GM06990 (cell line): ENCODE measurements around the gene VGF.
"Not testable (repeated sequence)": the region's sequence is repeated elsewhere in the genome, so short reads cannot be mapped to it uniquely, and the experiment has no call there.

ENCODE experiments used
- DNase-seq: peaks from one replicate; pipeline ENCODE4 v3.0.0-alpha.2; 2011; ENCODE audit not compliant: insufficient read length; ENCODE audit errors: extremely low read depth
- H3K27me3 ChIP-seq: replicated peaks from 2 replicates; pipeline ENCODE4 v1.6.0; 2011; ENCODE audit warnings: low read length; ENCODE audit not compliant: control insufficient read depth, insufficient read depth
- H3K36me3 ChIP-seq: 2 replicates; pipeline ENCODE4 v1.5.1; 2011; ENCODE audit warnings: low read length; ENCODE audit not compliant: control insufficient read depth, insufficient read depth
- H3K4me3 ChIP-seq: replicated peaks from 2 replicates; pipeline ENCODE4 v1.5.1; 2011; ENCODE audit warnings: low read depth, mild to moderate bottlenecking, control low read depth, low read length
- TF ChIP-seq, protein P1 (sequence below): IDR thresholded peaks from 2 replicates; pipeline ENCODE4 v1.5.1; 2011; ENCODE audit warnings: low read length, control low read depth, mild to moderate bottlenecking, inconsistent platforms; ENCODE audit not compliant: insufficient read depth, poor library complexity, severe bottlenecking

VGF gene

DNA sequence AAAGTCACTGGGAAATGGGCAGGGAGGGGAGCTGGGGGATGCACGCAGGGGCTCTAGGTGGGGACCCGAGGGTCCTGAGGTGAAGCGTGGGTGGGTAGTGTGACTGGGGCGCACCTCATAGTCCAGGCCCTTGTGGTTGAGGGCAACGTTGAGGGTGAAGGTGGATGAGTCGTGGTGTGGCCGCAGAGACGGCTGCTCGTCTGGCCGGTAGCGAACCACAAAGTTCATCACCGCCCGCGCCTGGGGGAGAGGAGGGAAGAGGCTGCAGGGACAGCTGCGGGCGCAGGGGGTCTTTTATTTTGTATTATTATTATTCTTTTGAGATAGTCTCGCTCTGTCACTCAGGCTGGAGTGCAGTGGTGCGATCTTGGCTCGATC lies 41.3 kb upstream of the VGF start:
- Histone ChIP-seq H3K27me3 (no peaks in the 10 kb centered on the region; the same call in 1 of the 2 replicates), H3K4me3 (no peak overlapping the region), H3K36me3 (peaks cover 8% of the 10 kb centered on the region)
- TF ChIP-seq, protein P1, sequence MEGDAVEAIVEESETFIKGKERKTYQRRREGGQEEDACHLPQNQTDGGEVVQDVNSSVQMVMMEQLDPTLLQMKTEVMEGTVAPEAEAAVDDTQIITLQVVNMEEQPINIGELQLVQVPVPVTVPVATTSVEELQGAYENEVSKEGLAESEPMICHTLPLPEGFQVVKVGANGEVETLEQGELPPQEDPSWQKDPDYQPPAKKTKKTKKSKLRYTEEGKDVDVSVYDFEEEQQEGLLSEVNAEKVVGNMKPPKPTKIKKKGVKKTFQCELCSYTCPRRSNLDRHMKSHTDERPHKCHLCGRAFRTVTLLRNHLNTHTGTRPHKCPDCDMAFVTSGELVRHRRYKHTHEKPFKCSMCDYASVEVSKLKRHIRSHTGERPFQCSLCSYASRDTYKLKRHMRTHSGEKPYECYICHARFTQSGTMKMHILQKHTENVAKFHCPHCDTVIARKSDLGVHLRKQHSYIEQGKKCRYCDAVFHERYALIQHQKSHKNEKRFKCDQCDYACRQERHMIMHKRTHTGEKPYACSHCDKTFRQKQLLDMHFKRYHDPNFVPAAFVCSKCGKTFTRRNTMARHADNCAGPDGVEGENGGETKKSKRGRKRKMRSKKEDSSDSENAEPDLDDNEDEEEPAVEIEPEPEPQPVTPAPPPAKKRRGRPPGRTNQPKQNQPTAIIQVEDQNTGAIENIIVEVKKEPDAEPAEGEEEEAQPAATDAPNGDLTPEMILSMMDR = no peak
- DNase-seq = no peak

- no peaks in the 10 kb centered on the region; the same call in 1 of the 2 replicates for H3K27me3 ChIP-seq
- TF ChIP-seq, protein P1 = no peak
- H3K36me3 ChIP-seq = peaks cover 8% of the 10 kb centered on the region
- DNase-seq = no peak
- H3K4me3 ChIP-seq = no peak overlapping the region
Measured at GRCh38 chr7:101205901-101206664, 40.7 kb upstream of the VGF start.

GRCh38 chr7:101203740-101204738 lies 38.7 kb upstream of the VGF start:
- DNase-seq, H3K27me3 ChIP-seq, H3K4me3 ChIP-seq, H3K36me3 ChIP-seq: not testable (repeated sequence)

GRCh38 chr7:101202603-101202918 lies 37.2 kb upstream of the VGF start:
- TF ChIP-seq, protein P1 = no peak

DNA sequence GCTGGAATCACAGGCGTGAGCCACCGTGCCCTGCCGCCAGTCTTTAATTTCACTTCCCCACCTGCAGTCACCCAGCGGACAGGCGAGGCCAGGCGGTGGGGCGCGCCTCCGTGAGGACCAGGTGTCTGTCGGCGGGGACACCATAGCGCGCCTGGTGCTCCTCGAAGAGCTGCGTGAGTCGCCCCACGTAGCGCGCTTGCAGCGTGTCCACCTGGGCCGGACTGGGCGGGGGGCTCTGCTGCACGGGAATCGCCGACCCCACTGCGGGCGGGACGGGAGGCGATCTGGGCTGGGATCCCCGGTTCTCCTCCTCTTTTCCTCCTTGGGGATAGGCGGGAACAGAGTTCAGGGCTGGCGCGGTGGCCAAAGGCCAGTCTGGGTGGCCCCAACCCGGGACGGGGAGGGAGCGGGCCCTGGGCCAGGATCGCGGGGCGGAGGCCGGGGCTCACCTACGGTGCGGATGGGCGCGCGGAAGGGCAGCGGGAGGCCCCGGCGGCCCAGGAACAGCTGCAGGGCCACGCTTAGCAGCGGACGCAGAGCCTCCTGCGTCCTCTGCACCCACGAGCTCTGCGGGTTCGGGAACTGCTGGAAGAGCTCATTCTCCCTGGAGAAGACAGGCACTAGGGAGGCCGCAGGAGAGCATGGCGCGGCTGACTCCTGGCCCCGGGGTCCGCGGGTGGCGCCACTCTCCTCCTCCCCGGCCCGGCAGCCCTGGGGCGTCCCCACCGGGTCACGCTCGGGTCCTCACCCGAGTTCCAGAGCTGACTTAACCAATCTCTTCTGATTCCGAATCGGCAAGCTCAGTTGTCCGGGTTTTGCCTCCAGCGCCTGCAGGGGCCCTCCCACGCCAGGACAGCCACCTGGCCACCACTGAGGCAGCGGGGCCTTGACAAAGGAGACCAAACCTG lies 36.6 kb upstream of the VGF start:
- DNase-seq = no peak

More at GRCh38 chr7:101202603-101202918, 37.2 kb upstream of the VGF start:
- DNase-seq = no peak
- no peaks in the 10 kb centered on the region; the same call in 1 of the 2 replicates for H3K27me3 ChIP-seq
- H3K36me3 ChIP-seq = peaks cover 3% of the 10 kb centered on the region; the same call in 1 of the 2 replicates
- no peak overlapping the region for H3K4me3 ChIP-seq

More for the DNA sequence above, 36.6 kb upstream of the VGF start:
- peaks cover 3% of the 10 kb centered on the region; the same call in 1 of the 2 replicates for H3K36me3 ChIP-seq
- no peaks in the 10 kb centered on the region; the same call in 1 of the 2 replicates for H3K27me3 ChIP-seq
- TF ChIP-seq, protein P1 = no peak
- no peak overlapping the region for H3K4me3 ChIP-seq
